ENCODE results near the gene LIPC. TPM values are rescaled to one million over a fixed set of nuclear protein-coding genes. Genes with fewer than 3 reads are reported as not detected.

The LIPC gene
- total RNA-seq, 1 experiment from 2014 or later = not detected

- Histone ChIP-seq H3K9me3 (ENCODE audit: low read depth, low read length, poor library complexity, severe bottlenecking) (no peaks in the 10 kb centered on the region), H3K36me3 (ENCODE audit: insufficient read depth, low read length, poor library complexity, severe bottlenecking) (no peaks in the 10 kb centered on the region), H3K4me3 (ENCODE audit: low read depth, low read length, poor library complexity, severe bottlenecking) (no peak overlapping the region), H3K27me3 (replicated peaks; ENCODE audit: insufficient read depth, low read depth, low read length, poor library complexity) (no peaks in the 10 kb centered on the region), H3K27ac (ENCODE audit: low read depth, low read length, poor library complexity, severe bottlenecking) (no peak overlapping the region), H3K4me1 (ENCODE audit: insufficient read depth, low read length, poor library complexity, severe bottlenecking) (no peaks in the 10 kb centered on the region)
- no peak for DNase-seq (ENCODE audit: low spot score)
- POLR2A ChIA-PET (ENCODE audit: low non-redundant PET) = no interaction called here
- CTCF ChIA-PET = no interaction called here
- intact Hi-C loops (cut with micrococcal nuclease; ENCODE audit: unreplicated experiment) = no loop called here
- BruUV-seq (replicated peaks) = no TSS peak
- no peak for TF ChIP-seq EZH2 (IDR thresholded peaks at IDR 0.05; ENCODE audit: borderline replicate concordance, low read depth, low read length, poor library complexity, severe bottlenecking)
- TF ChIP-seq, protein P1, sequence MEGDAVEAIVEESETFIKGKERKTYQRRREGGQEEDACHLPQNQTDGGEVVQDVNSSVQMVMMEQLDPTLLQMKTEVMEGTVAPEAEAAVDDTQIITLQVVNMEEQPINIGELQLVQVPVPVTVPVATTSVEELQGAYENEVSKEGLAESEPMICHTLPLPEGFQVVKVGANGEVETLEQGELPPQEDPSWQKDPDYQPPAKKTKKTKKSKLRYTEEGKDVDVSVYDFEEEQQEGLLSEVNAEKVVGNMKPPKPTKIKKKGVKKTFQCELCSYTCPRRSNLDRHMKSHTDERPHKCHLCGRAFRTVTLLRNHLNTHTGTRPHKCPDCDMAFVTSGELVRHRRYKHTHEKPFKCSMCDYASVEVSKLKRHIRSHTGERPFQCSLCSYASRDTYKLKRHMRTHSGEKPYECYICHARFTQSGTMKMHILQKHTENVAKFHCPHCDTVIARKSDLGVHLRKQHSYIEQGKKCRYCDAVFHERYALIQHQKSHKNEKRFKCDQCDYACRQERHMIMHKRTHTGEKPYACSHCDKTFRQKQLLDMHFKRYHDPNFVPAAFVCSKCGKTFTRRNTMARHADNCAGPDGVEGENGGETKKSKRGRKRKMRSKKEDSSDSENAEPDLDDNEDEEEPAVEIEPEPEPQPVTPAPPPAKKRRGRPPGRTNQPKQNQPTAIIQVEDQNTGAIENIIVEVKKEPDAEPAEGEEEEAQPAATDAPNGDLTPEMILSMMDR (conservative IDR thresholded peaks at IDR 0.05; ENCODE audit: low read depth, low read length) = no peak
These were observed 45.7 kb upstream of the LIPC start for GRCh38 chr15:58386081-58386480.

GRCh38 chr15:58386641-58387040 is 45.1 kb upstream of the LIPC start:
- BruUV-seq (replicated peaks) = no TSS peak
- H3K27me3 ChIP-seq (replicated peaks; ENCODE audit: insufficient read depth, low read depth, low read length, poor library complexity) = no peaks in the 10 kb centered on the region
- intact Hi-C loops (cut with micrococcal nuclease; ENCODE audit: unreplicated experiment) = no loop called here

DNA sequence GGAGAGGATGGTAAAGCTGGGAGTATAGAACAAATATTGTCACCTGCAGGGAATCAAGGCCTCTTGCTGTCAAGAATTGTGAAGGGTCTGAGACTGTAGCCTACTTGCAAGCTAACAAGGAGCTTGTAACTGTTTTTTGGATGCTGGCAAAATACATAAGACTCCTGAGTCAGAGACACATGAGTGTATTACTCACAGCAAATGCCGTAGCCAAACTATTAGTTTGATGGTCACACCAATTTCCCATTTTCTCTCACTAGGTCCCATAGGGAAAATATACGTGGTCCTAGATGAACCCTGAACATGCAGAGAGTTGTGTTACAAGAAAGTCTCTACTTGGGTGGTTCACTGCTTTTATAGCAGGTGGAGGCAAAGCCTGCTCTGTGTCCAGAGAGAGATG is 44.7 kb upstream of the LIPC start:
- intact Hi-C loops (cut with micrococcal nuclease; ENCODE audit: unreplicated experiment) = no loop called here
- no peak overlapping the region for H3K27ac ChIP-seq (ENCODE audit: low read depth, low read length, poor library complexity, severe bottlenecking)
- DNase-seq (ENCODE audit: low spot score) = no peak
- no peak for TF ChIP-seq EZH2 (IDR thresholded peaks at IDR 0.05; ENCODE audit: borderline replicate concordance, low read depth, low read length, poor library complexity, severe bottlenecking)
- TF ChIP-seq, protein P1 (conservative IDR thresholded peaks at IDR 0.05; ENCODE audit: low read depth, low read length) = no peak
- POLR2A ChIA-PET (ENCODE audit: low non-redundant PET) = no interaction called here
- no peaks in the 10 kb centered on the region for H3K36me3 ChIP-seq (ENCODE audit: insufficient read depth, low read length, poor library complexity, severe bottlenecking)
- BruUV-seq (replicated peaks) = no TSS peak
- CTCF ChIA-PET = no interaction called here
- H3K4me3 ChIP-seq (ENCODE audit: low read depth, low read length, poor library complexity, severe bottlenecking) = no peak overlapping the region
- no peaks in the 10 kb centered on the region for H3K27me3 ChIP-seq (replicated peaks; ENCODE audit: insufficient read depth, low read depth, low read length, poor library complexity)
- no peaks in the 10 kb centered on the region for H3K9me3 ChIP-seq (ENCODE audit: low read depth, low read length, poor library complexity, severe bottlenecking)
- no peaks in the 10 kb centered on the region for H3K4me1 ChIP-seq (ENCODE audit: insufficient read depth, low read length, poor library complexity, severe bottlenecking)

More at GRCh38 chr15:58386641-58387040, 45.1 kb upstream of the LIPC start:
- no peak overlapping the region for H3K27ac ChIP-seq (ENCODE audit: low read depth, low read length, poor library complexity, severe bottlenecking)
- POLR2A ChIA-PET (ENCODE audit: low non-redundant PET) = no interaction called here
- no peak for DNase-seq (ENCODE audit: low spot score)
- no peaks in the 10 kb centered on the region for H3K4me1 ChIP-seq (ENCODE audit: insufficient read depth, low read length, poor library complexity, severe bottlenecking)
- no peak overlapping the region for H3K4me3 ChIP-seq (ENCODE audit: low read depth, low read length, poor library complexity, severe bottlenecking)
- TF ChIP-seq, protein P1 (conservative IDR thresholded peaks at IDR 0.05; ENCODE audit: low read depth, low read length) = no peak
- no peak for TF ChIP-seq EZH2 (IDR thresholded peaks at IDR 0.05; ENCODE audit: borderline replicate concordance, low read depth, low read length, poor library complexity, severe bottlenecking)
- no peaks in the 10 kb centered on the region for H3K36me3 ChIP-seq (ENCODE audit: insufficient read depth, low read length, poor library complexity, severe bottlenecking)
- CTCF ChIA-PET = no interaction called here
- H3K9me3 ChIP-seq (ENCODE audit: low read depth, low read length, poor library complexity, severe bottlenecking) = no peaks in the 10 kb centered on the region

Data from A673 (cell line).